ENCODE measurements around the gene MRPS10. TPM values are rescaled to one million over a fixed set of nuclear protein-coding genes. Genes with fewer than 3 reads are reported as not detected.

MRPS10 gene
- total RNA-seq, 1 experiment from 2014 or later, result 62.1 TPM

DNA sequence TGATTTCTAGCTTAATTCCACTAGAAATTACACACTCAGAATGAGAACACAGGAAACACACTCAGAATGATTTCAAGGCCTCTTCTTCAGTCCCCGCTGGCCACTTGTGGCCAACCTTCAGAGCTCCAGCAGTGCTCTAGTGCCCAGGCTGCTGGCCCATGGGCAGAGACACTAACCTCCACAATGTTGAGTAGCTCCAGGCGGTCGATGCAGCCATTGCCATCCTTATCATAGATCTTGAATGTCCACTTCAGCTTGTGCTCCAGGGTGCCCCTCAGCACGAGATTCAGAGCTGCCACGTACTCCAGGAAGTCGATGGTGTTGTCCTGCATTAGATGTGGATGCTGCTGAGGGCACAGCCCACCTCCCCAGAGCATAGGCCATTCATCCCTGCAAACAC, 29.3 kb downstream of the MRPS10 start:
- Histone ChIP-seq H3K27ac (ENCODE audit: low read depth, low read length) (no peak overlapping the region), H3K79me2 (ENCODE audit: insufficient read depth, low read length) (no peaks in the 10 kb centered on the region), H4K20me1 (ENCODE audit: insufficient read depth) (no peaks in the 10 kb centered on the region), H3K9ac (ENCODE audit: low read length) (no peak overlapping the region), H3K4me2 (ENCODE audit: low read length) (no peak overlapping the region), H2AFZ (ENCODE audit: low read depth, low read length, poor library complexity, severe bottlenecking) (no peak overlapping the region), H3K4me3 (replicated peaks in 1 of 2; ENCODE audit: low read depth in 1 of 2, low read length in 2 of 2) (no peak overlapping the region), H3K9me3 (ENCODE audit: control insufficient read depth in 1 of 2, insufficient read depth in 1 of 2, low read depth in 1 of 2, low read length in 2 of 2) (no peaks in the 10 kb centered on the region), H3K4me1 (ENCODE audit: control insufficient read depth in 1 of 2, insufficient read depth in 2 of 2, low read length in 2 of 2) (peaks cover 10% of the 10 kb centered on the region in 2 experiments; a peak in 3 of 4 replicates), H3K9me2 (ENCODE audit: insufficient read depth) (no peaks in the 10 kb centered on the region), H3K36me3 (ENCODE audit: control insufficient read depth in 1 of 2, insufficient read depth in 2 of 2, low read length in 2 of 2) (no peaks in the 10 kb centered on the region), H3K27me3 (ENCODE audit: insufficient read depth, low read length) (no peaks in the 10 kb centered on the region)
- ATAC-seq (no peak), DNase-seq (ENCODE audit: low read depth, low spot score) (no peak)
- RAD21 ChIA-PET (ENCODE audit: low non-redundant PET in 1 of 2, low total read pairs in 2 of 2, uncharacterized antibody in 2 of 2, unreplicated experiment in 2 of 2), result no interaction called here
- intact Hi-C loops (cut with micrococcal nuclease), result no loop called here
- TF ChIP-seq SIN3A (IDR thresholded peaks at IDR 0.05; ENCODE audit: low read depth), result no peak
- no peak for TF ChIP-seq EZH2 (IDR thresholded peaks at IDR 0.05)
- TF ChIP-seq SP1 (IDR thresholded peaks at IDR 0.05; ENCODE audit: low read depth), result no peak
- TF ChIP-seq, protein P1, sequence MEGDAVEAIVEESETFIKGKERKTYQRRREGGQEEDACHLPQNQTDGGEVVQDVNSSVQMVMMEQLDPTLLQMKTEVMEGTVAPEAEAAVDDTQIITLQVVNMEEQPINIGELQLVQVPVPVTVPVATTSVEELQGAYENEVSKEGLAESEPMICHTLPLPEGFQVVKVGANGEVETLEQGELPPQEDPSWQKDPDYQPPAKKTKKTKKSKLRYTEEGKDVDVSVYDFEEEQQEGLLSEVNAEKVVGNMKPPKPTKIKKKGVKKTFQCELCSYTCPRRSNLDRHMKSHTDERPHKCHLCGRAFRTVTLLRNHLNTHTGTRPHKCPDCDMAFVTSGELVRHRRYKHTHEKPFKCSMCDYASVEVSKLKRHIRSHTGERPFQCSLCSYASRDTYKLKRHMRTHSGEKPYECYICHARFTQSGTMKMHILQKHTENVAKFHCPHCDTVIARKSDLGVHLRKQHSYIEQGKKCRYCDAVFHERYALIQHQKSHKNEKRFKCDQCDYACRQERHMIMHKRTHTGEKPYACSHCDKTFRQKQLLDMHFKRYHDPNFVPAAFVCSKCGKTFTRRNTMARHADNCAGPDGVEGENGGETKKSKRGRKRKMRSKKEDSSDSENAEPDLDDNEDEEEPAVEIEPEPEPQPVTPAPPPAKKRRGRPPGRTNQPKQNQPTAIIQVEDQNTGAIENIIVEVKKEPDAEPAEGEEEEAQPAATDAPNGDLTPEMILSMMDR (IDR thresholded peaks at IDR 0.05 in 2 of 3, conservative IDR thresholded peaks at IDR 0.05 in 1 of 3; ENCODE audit: borderline replicate concordance in 1 of 3, insufficient read depth in 1 of 3, low read depth in 2 of 3, low read length in 2 of 3), result no peak
- no peak for TF ChIP-seq RAD21 (IDR thresholded peaks at IDR 0.05; ENCODE audit: low read depth)
- no peak for TF ChIP-seq ELF1 (IDR thresholded peaks at IDR 0.05; ENCODE audit: borderline replicate concordance, low read depth)
- no peak for TF ChIP-seq EGR1 (IDR thresholded peaks at IDR 0.05; ENCODE audit: low read depth)
- no peak for TF ChIP-seq TCF7L2 (IDR thresholded peaks at IDR 0.05; ENCODE audit: borderline replicate concordance, extremely low read depth, insufficient read depth, insufficient read length)
- no peak for TF ChIP-seq CEBPB (IDR thresholded peaks at IDR 0.05; ENCODE audit: low read depth)
- no peak for TF ChIP-seq YY1 (IDR thresholded peaks at IDR 0.05; ENCODE audit: extremely low read depth, insufficient replicate concordance, low read depth, low read length)
- no peak for TF ChIP-seq POLR2A (IDR thresholded peaks at IDR 0.05; ENCODE audit: borderline replicate concordance, extremely low read depth, insufficient read depth, insufficient read length)
- no peak for TF ChIP-seq POLR2AphosphoS5 (IDR thresholded peaks at IDR 0.05; ENCODE audit: low read depth, low read length)
- no peak for TF ChIP-seq ATF3 (IDR thresholded peaks at IDR 0.05)
- TF ChIP-seq ZFX (IDR thresholded peaks at IDR 0.05), result no peak
- CTCF ChIA-PET, result interaction anchor here (1.6 to 1.7 kb wide), 2 partner anchors 13 to 26 kb away, joined by 4 to 5 read pairs; no protein-coding TSS in a partner anchor
- BruUV-seq (replicated peaks), result no TSS peak
- POLR2A ChIA-PET, result no interaction called here
